Measurements from ENCODE around the gene EID2. TPM values are rescaled to one million over a fixed set of nuclear protein-coding genes. Genes with fewer than 3 reads are reported as not detected.

The EID2 gene
- total RNA-seq, 1 experiment from 2014 or later, result 14.6 TPM

- Histone ChIP-seq H3K79me2 (ENCODE audit: low read depth) (no peaks in the 10 kb centered on the region), H3K4me2 (no peak within 1 kb of the TSS), H3K9me3 (ENCODE audit: insufficient read depth, low read depth) (no peaks in the 10 kb centered on the region), H3K27ac (no peak within 1 kb of the TSS), H4K20me1 (ENCODE audit: insufficient read depth) (no peaks in the 10 kb centered on the region), H3K9me2 (ENCODE audit: insufficient read depth) (no peaks in the 10 kb centered on the region), H3K4me1 (replicated peaks; ENCODE audit: insufficient read depth) (no peaks in the 10 kb centered on the region), H3K27me3 (ENCODE audit: insufficient read depth, low read depth) (peaks cover 3% of the 10 kb centered on the region; the same call in 1 of the 2 replicates), H3K4me3 (no peak within 1 kb of the TSS), H3F3A (ENCODE audit: insufficient read depth, low read depth) (peaks cover 4% of the 10 kb centered on the region; the same call in 1 of the 2 replicates), H3K36me3 (ENCODE audit: low read depth) (no peaks in the 10 kb centered on the region), H2AFZ (no peak within 1 kb of the TSS)
- DNase-seq, result no peak
- CTCF ChIA-PET, result no interaction called here
- POLR2A ChIA-PET (ENCODE audit: unreplicated experiment), result no interaction called here
- BruUV-seq (replicated peaks), result no TSS peak
- intact Hi-C loops (cut with micrococcal nuclease; ENCODE audit: unreplicated experiment), result no loop called here
- TF ChIP-seq CTCF (conservative IDR thresholded peaks at IDR 0.05) (no peak), EZH2 (IDR thresholded peaks at IDR 0.05; ENCODE audit: low read depth) (no peak)
Observed at GRCh38 chr19:39514840-39515550, 25.0 kb downstream of the EID2 start, which contains the start of gene SELENOV. TSS of gene SELENOV (plus strand) at chr19:39515139. CDS start at chr19:39515213, 74 bp downstream.

GRCh38 chr19:39512988-39513387, 27.0 kb downstream of the EID2 start:
- H3K4me3 ChIP-seq, result no peak overlapping the region
- no peak for DNase-seq
- no peaks in the 10 kb centered on the region for H3K9me3 ChIP-seq (ENCODE audit: insufficient read depth, low read depth)
- intact Hi-C loops (cut with micrococcal nuclease; ENCODE audit: unreplicated experiment), result no loop called here
- no peaks in the 10 kb centered on the region for H4K20me1 ChIP-seq (ENCODE audit: insufficient read depth)
- no peaks in the 10 kb centered on the region for H3F3A ChIP-seq (ENCODE audit: insufficient read depth, low read depth)
- TF ChIP-seq EZH2 (IDR thresholded peaks at IDR 0.05; ENCODE audit: low read depth), result no peak
- TF ChIP-seq CTCF (conservative IDR thresholded peaks at IDR 0.05), result no peak
- CTCF ChIA-PET, result no interaction called here
- H2AFZ ChIP-seq, result no peak overlapping the region
- H3K4me1 ChIP-seq (replicated peaks; ENCODE audit: insufficient read depth), result no peaks in the 10 kb centered on the region
- no TSS peak for BruUV-seq (replicated peaks)
- H3K36me3 ChIP-seq (ENCODE audit: low read depth), result no peaks in the 10 kb centered on the region
- peaks cover 11% of the 10 kb centered on the region for H3K27me3 ChIP-seq (ENCODE audit: insufficient read depth, low read depth)
- H3K79me2 ChIP-seq (ENCODE audit: low read depth), result no peaks in the 10 kb centered on the region
- no peak overlapping the region for H3K4me2 ChIP-seq
- no peaks in the 10 kb centered on the region for H3K9me2 ChIP-seq (ENCODE audit: insufficient read depth)
- no peak overlapping the region for H3K27ac ChIP-seq
- POLR2A ChIA-PET (ENCODE audit: unreplicated experiment), result no interaction called here

GRCh38 chr19:39509233-39509632, 30.7 kb downstream of the EID2 start:
- TF ChIP-seq CTCF (conservative IDR thresholded peaks at IDR 0.05), result no peak
- TF ChIP-seq EZH2 (IDR thresholded peaks at IDR 0.05; ENCODE audit: low read depth), result no peak
- peaks cover 4% of the 10 kb centered on the region; the same call in 1 of the 2 replicates for H3F3A ChIP-seq (ENCODE audit: insufficient read depth, low read depth)
- no peak overlapping the region for H3K4me3 ChIP-seq
- no peaks in the 10 kb centered on the region for H4K20me1 ChIP-seq (ENCODE audit: insufficient read depth)
- no peak overlapping the region for H2AFZ ChIP-seq
- ChIA-PET CTCF (no interaction called here), POLR2A (ENCODE audit: unreplicated experiment) (no interaction called here)
- H3K4me2 ChIP-seq, result no peak overlapping the region
- H3K27me3 ChIP-seq (ENCODE audit: insufficient read depth, low read depth), result peaks cover 31% of the 10 kb centered on the region
- DNase-seq, result no peak
- no peaks in the 10 kb centered on the region for H3K9me2 ChIP-seq (ENCODE audit: insufficient read depth)
- H3K4me1 ChIP-seq (replicated peaks; ENCODE audit: insufficient read depth), result no peaks in the 10 kb centered on the region
- BruUV-seq (replicated peaks), result no TSS peak
- intact Hi-C loops (cut with micrococcal nuclease; ENCODE audit: unreplicated experiment), result no loop called here
- no peaks in the 10 kb centered on the region for H3K79me2 ChIP-seq (ENCODE audit: low read depth)
- H3K27ac ChIP-seq, result no peak overlapping the region
- H3K9me3 ChIP-seq (ENCODE audit: insufficient read depth, low read depth), result no peaks in the 10 kb centered on the region
- no peaks in the 10 kb centered on the region for H3K36me3 ChIP-seq (ENCODE audit: low read depth)
